GM21723 (cell line): ENCODE results near the gene ABCF2.

ENCODE experiments used
- ATAC-seq: cut with Tn5 transposase; IDR thresholded peaks from one replicate; pipeline ENCODE4 v1.9.1; 2021; ENCODE audit warnings: mild to moderate bottlenecking, moderate library complexity; ENCODE audit not compliant: unreplicated experiment

Gene ABCF2

GRCh38 chr7:151195616-151196450 is 31.2 kb downstream of the ABCF2 start:
- ATAC-seq, result no peak

- ATAC-seq, result no peak
Observed at GRCh38 chr7:151194188-151194587, 32.8 kb downstream of the ABCF2 start.

GRCh38 chr7:151193203-151193978 is 33.6 kb downstream of the ABCF2 start:
- no peak for ATAC-seq

- no peak for ATAC-seq
Observed at GRCh38 chr7:151192002-151192539, 34.9 kb downstream of the ABCF2 start.

GRCh38 chr7:151191544-151191943 is 35.5 kb downstream of the ABCF2 start:
- no peak for ATAC-seq

- no peak for ATAC-seq
Observed at GRCh38 chr7:151189038-151189437, 38.0 kb downstream of the ABCF2 start.

- no peak for ATAC-seq
Observed at GRCh38 chr7:151188252-151188542, 38.8 kb downstream of the ABCF2 start.

- no peak for ATAC-seq
Observed at GRCh38 chr7:151187409-151188251, 39.4 kb downstream of the ABCF2 start.

- no peak for ATAC-seq
Observed at GRCh38 chr7:151186640-151187408, 40.2 kb downstream of the ABCF2 start, which contains the start of gene ASB10. Gene ASB10 (minus strand): TSS chr7:151187250. CDS start chr7:151187130, 120 bp downstream.

GRCh38 chr7:151185762-151186639 is 41.0 kb downstream of the ABCF2 start:
- no peak for ATAC-seq

GRCh38 chr7:151181011-151181431 is 46.0 kb downstream of the ABCF2 start:
- no peak for ATAC-seq

GRCh38 chr7:151179946-151180345 is 47.1 kb downstream of the ABCF2 start:
- no peak for ATAC-seq

- no peak for ATAC-seq
Observed at GRCh38 chr7:151179287-151179860, 47.6 kb downstream of the ABCF2 start.

GRCh38 chr7:151178831-151179230 is 48.2 kb downstream of the ABCF2 start:
- no peak for ATAC-seq

- no peak for ATAC-seq
Observed at GRCh38 chr7:151178236-151178635, 48.8 kb downstream of the ABCF2 start.

GRCh38 chr7:151177310-151177709 is 49.7 kb downstream of the ABCF2 start:
- ATAC-seq, result no peak

GRCh38 chr7:151176401-151176800 is 50.6 kb downstream of the ABCF2 start:
- no peak for ATAC-seq

GRCh38 chr7:151175793-151176311 is 51.2 kb downstream of the ABCF2 start:
- ATAC-seq, result no peak
